ENCODE results near the gene HMGB2.

HMGB2 gene

DNA sequence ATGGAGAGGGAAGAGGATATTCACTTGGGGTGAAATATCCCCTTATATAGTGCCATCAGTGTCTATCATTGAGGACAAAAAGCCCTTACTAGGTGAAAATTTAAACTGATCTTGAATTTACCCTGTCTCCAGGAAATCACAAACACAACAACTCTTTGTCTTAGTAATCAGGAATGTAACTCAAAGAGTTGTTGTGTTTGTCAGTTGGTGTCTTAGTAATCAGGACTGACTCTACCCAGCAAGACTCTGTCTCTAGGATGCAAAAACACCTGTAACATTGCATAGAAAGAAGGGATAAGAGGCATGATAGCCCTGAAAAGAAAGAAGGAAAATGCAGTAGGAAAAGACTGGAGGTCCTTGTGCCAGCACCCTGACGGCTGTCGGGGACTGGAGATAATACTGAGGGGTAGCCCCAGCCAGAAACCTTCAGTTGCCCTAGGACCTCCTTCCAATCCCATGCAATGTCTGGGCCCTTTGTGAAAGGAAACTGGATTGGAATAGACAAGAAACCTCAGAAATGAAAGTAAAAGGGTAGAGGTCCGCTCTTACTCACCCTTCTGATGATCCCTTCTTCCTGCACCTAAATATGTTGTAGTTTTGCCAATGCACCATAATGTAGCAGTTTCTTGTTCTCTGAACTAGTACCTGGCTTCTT, 45.3 kb downstream of the HMGB2 start:
- DNase-seq (ENCODE audit: low read depth in 2 of 2): no peak

DNA sequence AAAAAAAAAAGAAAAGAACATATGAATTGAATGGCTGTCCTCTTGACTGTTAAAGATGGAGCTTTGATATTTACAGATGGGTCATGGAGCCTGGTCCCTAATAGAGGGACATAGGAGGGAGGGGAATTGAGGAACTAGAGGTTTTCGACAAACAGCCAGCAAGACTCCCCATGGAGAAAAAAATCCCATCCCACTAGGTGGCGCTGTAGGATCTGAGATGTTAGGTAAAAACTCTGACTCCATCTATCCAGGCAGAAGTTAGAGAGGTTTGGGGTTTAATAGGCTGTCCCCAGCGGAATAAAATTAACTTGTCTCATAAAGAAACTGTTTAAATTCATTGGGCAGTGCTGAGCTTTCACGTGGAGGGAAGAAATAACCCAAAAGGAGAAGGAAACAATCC, 45.9 kb downstream of the HMGB2 start:
- peak; percentile 70 to 83 for DNase-seq (ENCODE audit: low read depth in 2 of 2)

DNA sequence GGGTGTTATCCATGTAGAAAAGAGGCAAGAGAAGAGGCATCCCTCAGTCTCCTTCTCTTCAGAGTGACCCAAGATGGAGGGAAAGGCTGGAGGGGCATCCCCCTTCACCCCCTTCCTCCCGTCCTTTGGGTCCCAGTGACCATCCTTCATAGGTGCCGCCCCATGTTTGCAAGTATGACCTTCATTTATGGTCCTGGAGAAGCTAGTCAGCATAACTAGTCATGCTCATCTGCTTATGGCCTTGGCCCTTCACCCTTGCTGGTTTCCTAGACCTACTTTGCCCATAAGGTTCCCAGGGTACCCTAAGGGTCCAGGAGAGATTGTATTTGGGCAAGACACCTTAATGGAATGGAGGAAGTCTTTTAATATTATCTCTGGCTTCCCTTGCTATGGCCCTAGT, 46.7 kb downstream of the HMGB2 start:
- no peak for DNase-seq (ENCODE audit: low read depth in 2 of 2)

DNA sequence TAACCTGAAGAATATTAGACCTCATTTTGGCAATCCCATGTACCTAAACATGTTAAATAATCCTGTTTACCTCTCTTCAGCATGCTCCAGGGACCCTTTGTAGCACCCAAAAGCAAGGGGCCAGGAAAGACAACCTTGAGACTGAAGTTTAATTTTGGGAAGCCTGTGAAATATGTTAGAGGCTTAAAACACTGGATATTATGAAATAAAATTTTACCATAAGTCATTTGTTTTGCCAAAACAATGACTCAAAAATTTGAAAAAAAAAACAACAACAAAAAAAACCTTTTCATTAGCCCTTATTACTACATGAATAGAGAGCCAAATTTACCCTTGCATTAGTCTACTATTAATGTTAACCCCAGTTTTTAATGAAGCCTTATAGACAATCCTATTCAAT, 49.7 kb downstream of the HMGB2 start:
- DNase-seq (ENCODE audit: low read depth in 2 of 2): no peak

DNA sequence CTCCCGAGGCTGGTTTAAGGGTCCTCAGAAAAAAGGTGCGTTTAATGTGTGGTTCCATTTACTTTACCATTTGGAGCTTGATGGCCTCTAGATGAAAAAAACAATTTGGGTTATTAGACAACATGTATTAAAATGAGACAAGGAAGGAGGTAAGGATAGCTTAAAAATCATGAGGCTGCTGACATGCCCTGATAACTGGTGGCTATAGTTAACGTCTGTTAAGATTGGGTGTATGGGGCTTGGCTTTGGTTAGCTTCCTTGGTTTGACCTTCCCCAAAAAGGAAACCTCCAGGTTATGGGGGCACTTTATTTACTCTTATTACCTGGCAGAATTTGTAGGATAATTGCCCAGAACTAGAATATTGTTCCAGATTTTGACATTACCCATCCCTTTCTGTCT, 51.5 kb downstream of the HMGB2 start:
- no peak for DNase-seq (ENCODE audit: low read depth in 2 of 2)

DNA sequence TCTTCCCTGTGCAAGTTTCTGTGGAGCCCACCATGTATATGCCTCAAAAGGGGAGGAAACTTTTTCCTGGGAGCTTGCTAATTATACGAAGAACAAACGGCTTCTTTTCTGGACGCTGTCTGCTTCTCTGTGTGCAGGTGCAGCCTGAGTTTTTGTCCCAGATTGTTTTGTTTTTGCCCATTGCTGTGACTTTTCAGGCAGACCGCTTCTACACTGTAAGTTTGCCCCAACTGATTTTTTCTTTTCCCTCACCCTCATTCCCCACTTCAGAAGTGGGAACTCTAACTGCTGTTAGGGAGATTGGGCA, 51.9 kb downstream of the HMGB2 start:
- DNase-seq (ENCODE audit: low read depth in 2 of 2): no peak

DNA sequence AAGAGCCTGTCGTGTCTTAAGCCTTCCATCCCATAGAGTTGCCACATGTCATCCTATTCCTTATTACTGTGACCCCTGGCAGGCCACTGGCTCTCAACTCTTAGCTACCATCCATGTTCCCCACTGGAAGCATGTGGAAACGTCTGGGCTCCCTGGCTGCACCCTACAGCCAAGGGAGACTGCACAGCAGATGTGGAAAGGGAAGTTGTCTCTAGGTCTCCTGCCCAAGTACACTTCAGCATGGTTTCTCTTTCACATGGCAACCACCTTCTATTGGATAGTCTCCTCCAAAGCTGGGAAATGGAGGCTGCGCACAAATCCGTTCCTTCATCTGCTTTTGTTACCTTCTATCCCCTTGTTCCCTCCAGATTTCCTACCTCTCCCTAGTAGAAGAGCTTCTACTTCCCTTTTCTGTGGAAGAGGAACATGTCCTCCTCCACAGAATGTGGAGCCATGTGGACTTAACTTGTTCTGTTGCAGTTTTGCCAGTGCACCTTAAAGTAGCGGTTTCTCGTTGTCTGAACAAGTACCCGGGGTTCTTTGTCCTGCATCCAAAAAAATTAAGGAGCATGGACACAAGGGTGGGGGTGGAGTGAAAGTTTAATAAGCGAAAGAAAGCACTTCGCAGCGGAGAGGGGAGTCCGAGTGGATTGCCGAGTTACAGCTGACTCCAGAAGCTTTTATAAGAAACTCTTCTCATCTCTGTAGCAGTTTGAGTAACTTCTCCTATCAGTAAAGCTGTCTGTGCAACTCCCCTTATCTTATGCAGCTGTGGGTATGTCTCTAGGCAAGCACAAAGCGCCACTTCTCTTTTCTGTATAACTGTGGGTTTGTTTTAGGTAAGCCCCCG, 52.5 kb downstream of the HMGB2 start:
- DNase-seq (ENCODE audit: low read depth in 2 of 2): no peak

Data from stimulated activated CD4-positive, alpha-beta T cell treated with anti-CD3 and anti-CD28 coated beads, Interleukin-4, amount 100 ng/mL, for 48 hours (primary cell).